ENCODE results near the gene TP73. TPM values are rescaled to one million over a fixed set of nuclear protein-coding genes. Genes with fewer than 3 reads are reported as not detected.

The TP73 gene
- total RNA-seq, 1 donor from 2014 or later, result 5.2 TPM

DNA sequence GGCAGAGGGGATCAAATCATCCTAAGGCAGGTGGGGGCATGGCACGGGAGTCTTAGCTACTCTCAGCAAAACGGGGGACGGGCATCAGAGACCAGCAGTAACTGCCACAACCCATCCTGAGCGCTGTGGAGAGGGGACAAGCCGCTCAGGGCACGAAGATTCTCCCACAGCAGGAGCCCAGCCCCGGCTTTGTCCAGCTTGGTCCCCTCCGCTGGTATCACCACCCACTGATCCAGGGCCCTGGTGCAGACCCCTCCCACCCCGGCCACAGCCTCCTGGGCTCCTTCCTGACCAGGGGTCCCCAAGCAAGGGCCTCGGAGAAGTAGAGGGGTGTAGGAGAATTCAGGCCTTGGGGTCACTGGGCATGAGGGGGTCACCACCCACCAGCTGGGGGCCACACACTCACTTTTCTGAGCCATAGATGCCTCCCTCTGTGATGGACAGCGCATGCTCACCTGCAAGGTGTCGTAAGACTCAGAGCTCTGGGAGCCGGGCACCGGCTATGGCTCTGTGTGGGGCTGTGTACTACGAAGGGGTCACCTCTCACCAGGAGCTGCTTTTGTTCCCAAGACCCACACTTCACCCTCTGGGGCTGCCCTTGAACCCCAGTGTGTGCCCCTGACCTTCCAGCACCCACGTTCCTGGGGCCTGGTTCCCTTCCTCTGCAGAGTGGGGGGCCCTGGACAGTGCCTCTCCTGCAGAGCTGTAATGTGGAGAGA is 117.9 kb downstream of the TP73 start:
- no peak for ATAC-seq

DNA sequence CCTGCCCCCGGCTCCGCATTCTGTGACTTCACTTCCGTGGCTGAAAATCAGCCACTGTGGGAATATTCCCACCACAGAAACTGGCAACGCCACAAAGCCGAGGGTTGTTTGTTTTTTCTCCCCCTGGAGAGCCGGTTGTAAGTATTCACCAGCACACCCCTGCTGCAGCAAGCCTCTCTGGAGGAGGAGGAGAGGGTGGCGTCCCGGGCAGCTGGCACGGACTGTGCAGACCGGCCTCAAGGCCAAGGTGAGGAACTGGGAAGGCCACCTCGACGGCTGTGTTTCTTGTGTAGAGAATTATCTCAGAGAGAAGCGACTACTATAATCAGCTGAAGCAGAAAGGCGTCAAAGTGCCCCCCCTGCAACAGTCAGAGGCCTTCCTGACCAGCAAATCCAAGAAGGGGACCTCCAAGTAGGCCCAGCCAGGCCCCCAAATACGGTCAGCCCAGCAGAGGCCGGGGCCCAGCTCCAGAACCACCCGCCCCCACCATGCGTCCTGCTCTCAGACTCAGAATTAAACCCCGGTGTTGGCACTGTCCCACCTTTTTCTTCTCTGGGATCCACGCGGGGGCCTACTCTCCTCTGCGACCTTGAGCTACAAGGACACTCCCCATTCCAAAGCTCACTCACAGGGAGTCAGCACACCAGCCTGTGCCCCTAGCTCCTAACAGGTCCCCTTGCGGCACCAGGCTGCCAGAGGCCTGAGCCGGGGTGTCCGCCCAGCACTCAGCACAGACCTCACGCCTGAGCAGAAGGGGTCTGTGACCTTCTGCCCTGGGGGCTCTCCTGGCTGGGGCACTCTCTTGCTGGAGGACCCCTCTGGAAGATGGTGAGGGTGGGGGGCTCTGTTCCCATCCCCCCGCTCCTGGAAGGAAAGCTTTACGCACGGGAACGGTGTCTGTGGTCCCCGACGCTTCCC is 119.1 kb downstream of the TP73 start:
- ATAC-seq, result no peak

DNA sequence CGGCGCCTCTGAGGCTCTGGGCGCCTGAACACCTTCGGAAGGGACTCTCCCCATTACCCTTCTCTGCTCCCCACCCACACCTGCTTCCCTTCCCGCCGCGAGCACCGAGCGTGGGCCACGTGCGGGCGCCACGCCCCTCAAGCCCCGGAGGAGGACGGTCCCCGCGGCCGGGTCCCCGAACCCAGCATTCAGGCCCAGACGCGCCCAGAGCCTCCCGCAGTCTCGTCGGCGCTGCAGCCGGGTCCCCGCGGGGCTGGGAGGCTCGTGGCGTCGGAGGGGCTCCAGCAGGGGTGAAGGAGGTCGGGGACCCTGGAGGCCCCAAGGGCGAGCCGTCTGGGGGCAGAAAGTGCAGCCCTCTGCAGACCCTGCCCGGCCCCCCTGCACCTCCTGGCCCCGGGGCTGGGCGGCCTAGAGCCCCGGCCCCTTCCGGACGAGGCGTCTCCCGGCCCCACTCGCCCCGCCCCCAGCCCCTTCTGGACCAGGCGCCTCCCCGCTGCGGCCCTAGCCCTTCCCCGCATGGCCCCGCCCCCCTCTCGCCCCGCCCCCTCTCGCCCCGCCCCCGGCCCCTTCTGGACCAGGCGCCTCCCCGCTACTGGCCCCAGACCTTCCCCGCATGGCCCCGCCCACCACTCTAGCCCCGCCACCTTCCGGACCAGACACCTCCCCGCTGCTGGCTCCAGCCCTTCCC is 119.9 kb downstream of the TP73 start:
- peak; percentile 77 for ATAC-seq

DNA sequence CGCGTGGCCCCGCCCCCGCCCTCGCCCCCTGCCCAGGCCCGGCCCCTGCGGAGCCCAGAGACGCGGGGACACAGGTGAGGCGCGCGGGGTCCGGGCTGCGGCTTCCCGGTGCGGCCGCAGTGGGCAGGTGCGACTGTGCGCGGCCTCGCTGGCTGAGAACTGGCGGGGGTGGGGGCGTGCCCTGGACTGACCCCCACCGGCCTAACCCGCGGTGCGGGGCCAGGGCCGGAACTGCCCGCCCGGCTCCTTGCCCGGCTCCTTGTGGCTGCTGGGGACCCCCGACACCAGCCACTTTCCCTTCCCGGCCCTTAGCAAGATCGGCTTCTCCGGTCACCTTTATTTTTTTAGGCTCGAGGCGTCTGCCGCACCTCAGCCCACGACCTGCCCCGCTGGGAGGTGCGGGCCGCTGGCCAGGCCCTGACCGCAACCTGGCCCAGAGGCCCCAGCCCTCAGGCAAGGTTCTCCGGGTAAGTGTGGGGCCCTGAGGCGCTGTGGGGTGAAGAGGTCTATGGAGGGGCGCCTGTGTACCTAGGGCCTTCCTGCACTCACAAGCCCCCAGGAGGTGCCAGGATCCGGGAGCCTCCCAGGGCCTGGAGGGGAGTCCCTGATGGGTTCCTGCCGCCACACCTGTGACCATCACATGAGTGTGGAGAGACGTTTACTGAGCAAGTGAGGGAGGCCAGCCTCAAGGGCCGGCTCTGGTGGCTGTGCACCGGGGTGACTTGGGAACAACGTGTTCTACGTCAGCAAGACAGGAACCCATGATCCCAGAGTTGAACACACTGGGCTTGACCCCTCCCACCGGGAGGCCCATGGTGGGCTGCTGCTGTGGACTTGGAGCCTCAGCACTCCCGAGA is 120.6 kb downstream of the TP73 start, which contains the start of gene SMIM1:
Gene SMIM1 (plus strand): TSS at position 35 of the 857 bp plus-strand sequence. CDS start 2,625 bp downstream, outside the sequence.
- ATAC-seq, result no peak

DNA sequence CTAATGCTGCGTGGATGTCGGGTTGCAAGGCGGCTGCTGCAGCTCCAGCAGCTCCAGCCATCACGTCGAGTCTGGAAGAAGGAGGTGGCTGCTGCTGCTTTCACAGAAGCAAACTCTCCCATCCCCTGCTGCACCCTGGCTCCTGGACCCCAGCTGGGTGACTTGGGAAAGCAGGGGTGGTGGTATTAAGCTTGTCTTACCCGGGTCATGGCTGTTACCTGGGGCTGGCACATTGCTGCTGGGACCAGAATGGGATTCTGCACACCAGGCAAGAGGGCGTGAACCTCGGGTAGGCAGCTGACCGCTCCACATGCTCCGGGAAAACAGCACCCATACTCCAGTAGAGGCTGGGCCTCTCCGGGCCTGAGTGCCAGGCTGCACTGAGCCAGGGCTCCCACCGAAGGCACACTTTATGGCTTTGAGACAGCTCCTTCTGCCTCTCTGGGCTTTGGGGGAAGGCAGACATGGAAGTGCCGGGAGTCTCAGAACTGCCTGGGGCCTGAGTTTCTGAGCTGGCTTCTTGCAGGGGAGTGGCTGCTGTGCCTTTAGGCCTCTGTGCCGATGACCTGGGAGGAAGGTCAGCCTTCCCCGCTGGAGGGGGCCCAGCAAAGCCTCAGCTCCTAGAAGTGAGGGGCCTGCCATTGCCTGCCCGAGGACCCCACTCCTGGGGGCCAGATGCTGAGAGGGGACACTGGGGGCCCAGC is 121.4 kb downstream of the TP73 start:
- ATAC-seq, result no peak

DNA sequence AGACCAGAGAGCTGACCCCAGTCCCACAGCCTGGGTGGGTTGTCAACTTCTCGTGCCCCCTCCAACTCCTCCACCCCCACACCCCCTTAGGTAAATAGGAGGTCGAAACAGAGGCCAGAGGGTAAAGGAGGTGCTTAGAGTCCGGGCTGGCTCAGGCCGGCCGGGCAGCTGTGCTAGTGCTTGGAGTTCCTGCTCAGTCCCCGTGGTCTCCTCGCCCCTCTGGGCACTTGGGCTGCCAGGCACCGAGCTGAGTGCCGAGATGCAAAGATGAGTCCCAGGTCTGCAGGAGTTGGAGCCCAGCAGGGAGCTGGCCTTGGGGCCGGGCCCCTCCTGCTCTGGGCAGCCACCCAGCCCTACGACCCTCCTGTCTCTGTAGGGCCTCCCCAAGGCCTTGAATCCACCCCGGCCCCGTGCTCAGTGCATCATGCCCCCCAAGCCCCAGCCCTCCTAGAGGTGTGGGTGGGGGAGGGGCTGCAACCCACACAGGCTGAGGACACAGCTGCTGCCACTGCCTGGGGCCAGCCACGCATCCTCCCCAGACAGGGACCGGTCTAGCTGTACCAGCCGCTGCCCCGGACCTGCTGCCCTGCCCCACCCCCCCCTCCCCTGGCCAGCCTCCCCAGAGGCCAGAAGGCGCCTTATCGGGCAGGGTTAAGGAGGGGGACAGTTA is 122.1 kb downstream of the TP73 start:
- no peak for ATAC-seq

DNA sequence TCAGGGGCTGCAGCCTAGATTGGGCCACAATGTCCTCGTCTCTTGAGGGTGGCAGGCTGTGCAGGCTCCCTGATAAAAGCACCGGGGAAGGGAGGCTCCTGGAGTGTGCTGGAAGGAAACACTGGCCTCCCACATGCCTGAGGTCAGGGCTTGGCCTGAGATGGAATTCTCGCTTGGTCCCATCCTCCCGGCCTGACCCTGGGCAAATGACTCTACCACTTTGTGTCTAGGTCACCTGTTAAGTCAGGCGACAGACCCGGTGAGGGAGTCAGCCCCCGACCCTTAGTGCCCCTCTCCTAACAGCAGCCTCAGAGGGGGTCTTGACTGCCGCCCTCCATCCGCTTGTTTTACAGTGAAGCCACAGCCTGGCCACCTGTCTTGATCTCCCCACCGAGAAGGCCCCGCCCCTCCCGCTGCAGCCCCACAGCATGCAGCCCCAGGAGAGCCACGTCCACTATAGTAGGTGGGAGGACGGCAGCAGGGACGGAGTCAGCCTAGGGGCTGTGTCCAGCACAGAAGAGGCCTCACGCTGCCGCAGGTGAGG is 122.7 kb downstream of the TP73 start:
- no peak for ATAC-seq

DNA sequence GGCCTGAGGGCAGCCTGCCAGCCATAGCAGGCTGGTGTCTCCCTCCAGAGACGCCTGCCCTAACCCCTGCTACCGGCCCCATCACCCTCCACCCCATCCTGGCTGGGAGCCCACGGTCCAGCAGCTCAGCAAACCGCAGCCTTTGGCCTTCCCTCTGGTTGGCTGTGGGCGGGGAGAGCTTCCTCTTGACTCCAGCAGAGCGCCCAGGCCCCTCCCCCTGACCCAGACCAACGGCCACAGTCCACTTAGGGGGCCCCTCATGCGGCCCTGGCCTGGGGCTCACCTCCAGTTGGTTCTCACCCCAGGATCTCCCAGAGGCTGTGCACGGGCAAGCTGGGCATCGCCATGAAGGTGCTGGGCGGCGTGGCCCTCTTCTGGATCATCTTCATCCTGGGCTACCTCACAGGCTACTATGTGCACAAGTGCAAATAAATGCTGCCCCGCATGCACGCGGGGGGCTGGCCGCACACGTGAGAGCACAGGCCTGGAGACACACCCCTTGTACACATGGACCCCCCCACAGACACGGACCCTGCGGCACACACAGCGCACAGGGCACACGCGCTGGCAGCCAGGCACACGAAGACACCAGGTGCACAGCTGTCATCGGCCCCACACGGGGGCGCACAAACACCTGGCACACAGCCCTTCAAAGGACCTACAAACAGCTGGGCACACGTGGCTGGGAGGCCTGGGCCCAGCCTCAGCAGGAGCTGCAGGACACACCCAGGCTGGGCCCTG is 123.3 kb downstream of the TP73 start:
- peak; percentile 59 for ATAC-seq

DNA sequence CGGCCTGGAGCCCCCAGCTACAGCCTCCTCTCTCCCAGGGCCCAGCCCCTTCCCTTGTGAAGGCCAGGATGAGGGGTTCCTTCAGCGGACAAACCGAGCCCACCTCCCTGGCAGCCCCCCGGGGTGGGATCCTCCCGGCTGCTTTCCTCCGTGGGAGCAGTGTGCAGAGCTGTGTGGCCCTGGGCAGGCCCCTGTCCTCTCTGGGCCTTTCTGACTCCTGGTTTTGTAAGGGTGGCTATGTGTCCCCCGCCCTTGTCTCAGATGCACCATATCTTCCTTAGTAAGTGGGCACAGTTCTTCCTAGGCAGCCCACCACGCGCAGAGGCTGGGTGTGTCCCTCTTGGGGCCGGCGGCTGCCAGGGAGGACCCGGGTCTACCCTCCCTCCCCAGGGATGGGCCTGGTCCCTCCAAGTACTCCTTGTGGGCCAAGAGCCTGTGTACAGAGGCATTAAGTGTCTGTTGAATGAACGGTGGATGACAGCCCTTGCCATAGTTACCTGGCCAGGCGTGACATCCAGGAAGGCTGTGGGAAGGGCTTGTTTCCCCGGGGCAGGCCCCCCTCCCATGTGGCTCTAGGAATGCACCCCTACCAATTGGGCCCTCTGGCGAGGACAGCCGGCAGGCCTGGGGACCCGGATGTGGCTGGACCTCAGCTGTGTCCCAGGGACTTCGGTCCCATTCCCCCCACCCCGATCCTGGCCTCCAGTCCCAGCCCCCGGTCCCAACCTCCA is 124.1 kb downstream of the TP73 start:
- peak; percentile 1 for ATAC-seq

DNA sequence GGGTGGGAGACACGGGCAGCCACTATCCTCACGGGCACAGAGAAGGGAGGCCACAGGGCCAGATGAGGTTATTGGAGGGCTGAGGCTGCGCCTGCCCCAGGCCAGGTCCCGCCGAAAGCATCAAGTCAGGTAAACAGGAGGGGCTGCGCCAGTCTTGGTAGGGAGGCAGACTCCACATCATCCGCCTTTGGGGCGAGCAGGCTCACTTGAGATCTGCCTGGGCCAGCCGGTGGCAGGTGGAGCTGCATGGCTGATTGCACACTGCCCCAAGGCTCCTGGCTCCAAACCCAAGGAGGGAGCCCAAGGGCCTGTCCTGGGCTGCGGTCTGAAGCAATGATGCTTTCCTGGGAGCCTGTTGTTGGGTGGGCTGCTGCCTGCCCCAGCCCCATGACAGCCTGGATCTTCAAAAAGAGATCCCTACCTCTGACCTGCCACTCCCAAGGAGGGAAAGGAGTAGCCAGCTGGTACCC is 124.8 kb downstream of the TP73 start:
- ATAC-seq, result no peak

DNA sequence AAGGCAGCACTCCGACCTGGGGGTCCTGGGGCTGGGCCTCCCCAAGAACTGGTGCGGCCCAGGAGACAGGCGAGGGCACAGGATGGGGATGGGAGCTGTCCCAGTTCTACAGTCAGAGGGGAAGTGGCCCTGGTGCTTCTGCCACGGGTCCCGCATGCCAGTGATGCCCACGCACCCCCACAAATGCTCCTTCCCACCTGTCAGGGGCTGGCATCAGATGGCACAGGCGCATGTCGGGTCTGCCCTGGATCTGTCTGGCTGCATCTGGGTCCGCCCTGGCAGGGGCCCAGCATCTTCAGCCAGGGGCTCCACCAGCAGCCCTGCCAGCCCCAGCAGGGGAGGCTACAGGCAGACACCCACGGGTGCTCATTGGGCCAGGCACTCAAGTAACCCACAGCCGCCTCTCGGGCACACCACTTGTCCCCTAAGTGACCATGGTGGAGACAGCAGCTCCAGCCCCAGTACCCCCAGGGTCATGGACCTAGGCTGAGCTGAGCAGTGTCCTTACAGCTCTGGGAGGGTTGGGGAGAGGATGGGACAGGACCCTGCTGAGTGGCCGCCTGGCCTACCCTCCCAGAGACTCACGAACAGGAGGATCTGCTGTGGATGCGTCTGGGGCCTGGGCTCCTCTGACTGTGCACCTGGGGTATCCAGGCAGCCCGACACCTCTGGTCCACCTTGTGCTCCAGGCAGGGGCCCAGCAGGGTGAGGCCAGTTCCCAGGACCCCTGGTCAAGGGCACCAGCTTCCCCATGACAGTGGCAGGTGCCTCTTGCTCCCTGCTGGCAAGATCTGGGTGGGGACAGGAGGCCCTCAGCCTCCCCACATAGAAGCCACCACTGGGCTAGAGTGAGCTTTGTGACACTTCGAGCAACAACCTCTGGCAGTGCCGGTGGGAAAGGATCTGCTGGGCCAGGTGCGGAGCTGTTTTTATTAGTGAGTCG is 125.6 kb downstream of the TP73 start:
- no peak for ATAC-seq

DNA sequence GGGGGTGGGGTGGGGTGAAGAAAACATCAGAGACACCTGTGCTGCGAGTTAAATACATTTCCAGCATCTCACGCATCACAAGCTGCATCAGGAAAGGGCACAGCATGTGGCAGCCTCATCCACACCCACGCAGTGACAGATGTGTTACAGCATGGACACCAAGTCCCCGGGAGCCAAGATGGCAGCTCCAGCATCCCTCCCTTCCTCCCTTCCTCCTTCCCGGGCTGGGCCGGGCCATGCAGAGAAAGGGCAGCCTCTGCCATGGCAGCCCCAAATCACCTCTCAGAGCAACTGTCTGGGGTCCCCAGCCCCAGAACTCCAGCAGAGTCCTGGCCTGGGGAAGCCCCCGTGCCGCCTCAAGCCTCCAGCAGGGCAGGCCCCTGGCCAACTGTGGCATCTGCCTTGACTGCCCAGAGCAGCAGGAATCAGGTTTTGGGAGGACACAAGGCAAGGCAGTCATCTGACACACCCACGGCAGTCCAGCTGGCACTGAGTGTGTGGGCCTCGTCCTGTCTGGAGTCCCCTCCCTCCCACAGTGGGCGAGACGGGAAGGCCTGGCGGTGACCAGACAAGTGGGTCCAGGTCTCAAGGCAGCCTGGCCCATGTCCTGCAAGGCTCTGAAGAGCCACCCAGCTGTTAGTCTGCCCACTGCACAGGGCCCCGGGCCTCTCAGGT is 126.4 kb downstream of the TP73 start:
- ATAC-seq, result no peak

DNA sequence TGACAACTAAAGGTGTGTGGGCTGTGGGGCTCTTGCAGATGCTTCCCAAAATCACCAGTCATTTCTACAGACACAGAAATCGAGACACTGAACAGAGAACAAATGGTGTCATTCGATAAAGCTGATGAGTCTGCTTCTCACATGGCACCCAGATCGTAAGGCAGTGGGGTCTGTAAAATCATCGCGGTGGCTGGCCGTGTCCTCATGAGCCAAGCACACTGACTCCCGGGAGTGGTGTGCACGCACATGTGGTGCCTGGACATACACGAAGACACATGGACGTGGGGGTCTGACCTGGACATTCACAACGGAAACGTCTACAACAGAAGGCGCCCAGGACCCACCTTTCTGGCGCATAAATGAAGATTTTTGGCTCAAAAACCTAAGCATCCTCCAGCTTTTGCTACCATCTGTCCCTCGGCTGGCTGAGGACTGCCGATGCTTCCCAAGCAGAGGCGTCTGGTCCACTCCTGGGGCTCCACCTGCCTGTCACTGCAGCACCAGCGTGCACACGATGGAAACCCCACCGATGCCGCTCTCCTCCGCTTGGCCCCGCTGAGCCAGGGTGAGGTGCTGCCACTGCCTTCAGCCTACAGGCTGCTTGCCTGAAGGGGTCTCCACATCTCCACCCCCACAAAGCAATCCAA is 127.1 kb downstream of the TP73 start:
- ATAC-seq, result no peak

DNA sequence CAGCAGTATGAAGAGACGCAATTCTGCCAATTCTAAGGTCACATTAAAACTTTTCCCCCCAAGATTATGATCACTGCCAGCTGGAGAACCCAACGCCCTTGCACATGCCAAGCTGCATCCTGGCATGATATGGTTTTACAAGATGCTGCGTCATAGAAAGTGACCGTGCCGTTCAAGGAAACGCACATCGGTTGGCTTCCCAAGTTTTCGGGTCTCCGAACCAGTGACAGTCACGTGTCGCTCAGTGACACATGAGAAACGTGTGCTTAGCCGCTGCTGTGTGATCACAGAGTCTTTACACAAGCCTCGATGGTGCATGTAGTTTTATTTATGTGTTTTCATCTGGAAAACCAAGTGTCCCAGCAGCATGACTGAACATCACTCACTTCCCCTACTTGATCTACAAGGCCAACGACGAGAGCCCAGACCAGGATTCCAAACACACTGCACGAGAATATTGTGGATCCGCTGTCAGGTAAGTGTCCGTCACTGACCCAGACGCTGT is 127.6 kb downstream of the TP73 start:
- ATAC-seq, result no peak

DNA sequence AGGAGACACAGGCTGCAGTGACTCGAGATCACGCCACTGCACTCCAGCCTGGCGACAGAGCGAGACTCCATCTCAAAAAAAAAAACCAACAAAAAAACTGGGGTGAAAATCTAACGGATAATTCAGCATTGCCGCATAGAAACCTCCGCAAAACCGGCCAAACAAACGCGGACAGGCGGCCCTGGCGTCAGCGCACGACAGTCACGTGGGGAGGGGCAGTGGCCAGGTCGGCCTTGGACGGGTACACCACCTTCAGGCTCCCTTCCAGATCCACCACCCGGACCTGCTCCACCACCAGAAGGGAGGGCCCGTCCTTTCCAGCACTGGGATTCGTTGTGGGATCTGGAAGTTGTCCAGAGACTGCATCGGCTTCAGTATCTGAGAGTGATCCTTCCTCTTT is 128.6 kb downstream of the TP73 start:
- ATAC-seq, result no peak
